OCI-LY7 (cell line): ENCODE data around the gene SPSB2.

Source experiments
- CTCF ChIP-seq: fragments of 200-600 bp; sonication (generic); conservative IDR thresholded peaks from 2 replicates; pipeline ENCODE4 v1.5.1; 2014; ENCODE audit warnings: mild to moderate bottlenecking, antibody characterized with exemption, low read length, moderate library complexity, mixed read lengths
- EZH2phosphoT487 ChIP-seq: fragments of 200-600 bp; sonication (generic); IDR thresholded peaks from 2 replicates; pipeline ENCODE4 v1.6.1; 2018; ENCODE audit warnings: low read depth, borderline replicate concordance, mild to moderate bottlenecking, mixed run types, antibody characterized with exemption, low read length, moderate library complexity, mixed read lengths

GRCh38 chr12:6919588-6919987 is 46.5 kb upstream of the SPSB2 start:
- TF ChIP-seq CTCF: peak; percentile 65
- no peak for TF ChIP-seq EZH2phosphoT487
